Activated CD8-positive, alpha-beta memory T cell treated with anti-CD3 and anti-CD28 coated beads for 36 hours (primary cell): ENCODE data around the gene ZNF805. TPM values are rescaled to one million over a fixed set of nuclear protein-coding genes. Genes with fewer than 3 reads are reported as not detected.

ENCODE experiments used
- CTCF ChIA-PET: fragments of 350-600 bp; sonication (Branson Sonifier 250); formaldehyde crosslinking; loops from one replicate; lab custom pipeline; 2021; ENCODE audit warnings: antibody characterized with exemption; lab: Charles Lee
- POLR2A ChIA-PET: fragments of 350-600 bp; sonication (Branson Sonifier 250); formaldehyde crosslinking; loops from one replicate; lab custom pipeline; 2021; ENCODE audit warnings: antibody characterized with exemption; lab: Charles Lee
- total RNA-seq, 2 experiments: library from RNA; stranded (reverse); gene quantifications; one replicate each; pipeline ENCODE4 v1.2.3, GENCODE V29; 2021

The ZNF805 gene
- total RNA-seq, 2 experiments from 2014 or later = 8.8 to 9.5 TPM

- CTCF ChIA-PET = no interaction called here
- POLR2A ChIA-PET = no interaction called here
Measured at GRCh38 chr19:57302727-57303401, 62.4 kb downstream of the ZNF805 start.

Other genes with a start within 250 kb of the ZNF805 start
- gene USP29, start 120.6 kb upstream of the ZNF805 start, total RNA-seq = not detected
- gene ZIM3, start 95.4 kb upstream of the ZNF805 start, total RNA-seq = not detected
- gene DUXA, start 73.1 kb upstream of the ZNF805 start, total RNA-seq = not detected
- gene ZNF264, start 49.1 kb upstream of the ZNF805 start, total RNA-seq = 10 to 100 TPM; 22.0 to 22.1 TPM
- gene AURKC, start 9.6 kb upstream of the ZNF805 start, total RNA-seq = 1 to 10 TPM in 1 of 2 experiments, under 1 TPM in 1; 0.42 to 1.4 TPM
- gene ZNF460, start 39.9 kb downstream of the ZNF805 start, total RNA-seq = 10 to 100 TPM; 46.1 to 50.9 TPM
- 1 to 10 TPM; 7.2 to 7.3 TPM for gene ZNF543, start 79.8 kb downstream of the ZNF805 start, total RNA-seq
- gene ZNF304, start 110.6 kb downstream of the ZNF805 start, total RNA-seq = 1 to 10 TPM; 8.9 to 9.7 TPM
- 1 to 10 TPM; 5.6 to 7.1 TPM for gene TRAPPC2B, start 122.9 kb downstream of the ZNF805 start, total RNA-seq
- gene ZNF547, start 122.9 kb downstream of the ZNF805 start, total RNA-seq = 1 to 10 TPM; 1.9 to 2.7 TPM
- 10 to 100 TPM; 11.8 to 13.9 TPM for gene ZNF548, start 149.2 kb downstream of the ZNF805 start, total RNA-seq
- gene ZNF17, start 170.5 kb downstream of the ZNF805 start, total RNA-seq = 10 to 100 TPM in 1 of 2 experiments, 1 to 10 TPM in 1; 9.9 to 10.9 TPM
- 10 to 100 TPM; 27.5 to 28.6 TPM for gene ZNF749, start 194.7 kb downstream of the ZNF805 start, total RNA-seq
- under 1 TPM; 0.15 to 0.17 TPM for gene VN1R1, start 216.5 kb downstream of the ZNF805 start, total RNA-seq
- gene ZNF772, start 236.9 kb downstream of the ZNF805 start, total RNA-seq = 1 to 10 TPM; 5.2 to 6.1 TPM
- gene ZNF419, start 247.1 kb downstream of the ZNF805 start, total RNA-seq = 1 to 10 TPM; 7.3 to 7.5 TPM